Upper lobe of left lung (tissue), 6 donors: Measurements from ENCODE around the gene GRIA3. TPM values are rescaled to one million over a fixed set of nuclear protein-coding genes. Genes with fewer than 3 reads are reported as not detected.

Experiments used
- ATAC-seq, 2 donors: fragments of 200-7000 bp; cut with Tn5 transposase; one replicate each; pipeline ENCODE4 v1.9.1; 2022; ENCODE audit warnings: mild to moderate bottlenecking in 2 of 2, moderate library complexity in 2 of 2; ENCODE audit not compliant: low FRiP score in 2 of 2
- DNase-seq, 2 donors: peaks; one replicate each; pipeline ENCODE4 v3.0.0-alpha.2; 2019 to 2020
- H3K27ac ChIP-seq, 4 donors: fragments of 200-600 bp; sonication (generic); one replicate each; pipeline ENCODE4 v1.5.1; 2016 to 2019
- H3K27me3 ChIP-seq, 4 donors: fragments of 200-600 bp; sonication (generic); one replicate each; pipeline ENCODE4 v1.5.1; 2017 to 2019
- H3K36me3 ChIP-seq, 4 donors: fragments of 200-600 bp; sonication (generic); one replicate each; pipeline ENCODE4 v1.5.1; 2016 to 2019
- H3K4me1 ChIP-seq, 4 donors: fragments of 200-600 bp; sonication (generic); one replicate each; pipeline ENCODE4 v1.5.1; 2018 to 2019
- H3K4me3 ChIP-seq, 4 donors: fragments of 200-600 bp; sonication (generic); one replicate each; pipeline ENCODE4 v1.5.1; 2017 to 2019; ENCODE audit warnings: mild to moderate bottlenecking in 2 of 4, moderate library complexity in 1 of 4
- H3K9me3 ChIP-seq, 4 donors: fragments of 200-600 bp; sonication (generic); one replicate each; pipeline ENCODE4 v1.5.1; 2018 to 2019
- CTCF ChIP-seq, 6 experiments: fragments of 450-650 bp in 4 of 6; fragments of 200-600 bp in 2 of 6; sonication (generic) in 2 of 6; IDR thresholded peaks; one replicate each; pipeline ENCODE4 v1.5.1; 2016 to 2019; ENCODE audit warnings: antibody characterized with exemption in 6 of 6
- EP300 ChIP-seq, 4 donors: sonication (generic); formaldehyde crosslinking; IDR thresholded peaks; one replicate each; pipeline ENCODE4 v1.5.1; 2017; ENCODE audit warnings: antibody characterized with exemption in 4 of 4, control low read depth in 2 of 4
- POLR2A ChIP-seq, 4 donors: fragments of 450-650 bp; IDR thresholded peaks; one replicate each; pipeline ENCODE4 v1.5.1; 2016 to 2017; ENCODE audit warnings: antibody characterized with exemption in 4 of 4, mild to moderate bottlenecking in 2 of 4
- POLR2AphosphoS5 ChIP-seq, 2 donors: sonication (generic); formaldehyde crosslinking; IDR thresholded peaks; one replicate each; pipeline ENCODE4 v1.5.1; 2017; ENCODE audit warnings: antibody characterized with exemption in 2 of 2
- WGBS, 2 donors: methylation state at CpG; one replicate each; pipeline ENCODE4 v1.1.5; 2017 to 2018; 5-methylcytosine and 5-hydroxymethylcytosine counted together
- total RNA-seq, 6 donors: library from RNA; depleted of rRNA in 4 of 6; stranded (reverse); fragments of >200 nt in 4 of 6; gene quantifications; one replicate each; pipeline versions ENCODE4 v1.1.0 to v1.2.1, GENCODE V29; 2016 to 2021
- donor health status: DM: no; HTN: no; CAD: no; lungs with moderate emphysema.
- donor health status: DM: no; HTN: yes; CAD: no; lungs with severe emphysema.

GRIA3 gene
- total RNA-seq, 6 donors from 2014 or later, result under 0.01 to 0.57 (median 0.29) TPM; not detected in 3

GRCh38 chrX:123271902-123272301 lies 87.8 kb downstream of the GRIA3 start:
- Histone ChIP-seq H3K9me3 (no peaks in the 10 kb centered on the region), H3K27ac (no peak overlapping the region)
- ATAC-seq, result no peak

GRCh38 chrX:123272630-123273029 lies 88.6 kb downstream of the GRIA3 start:
- 59 to 75% methylated on average over 2 to 4 of the region's 4 CpGs for WGBS, 2 donors
- no peaks in the 10 kb centered on the region for H3K36me3 ChIP-seq
- H3K9me3 ChIP-seq, result no peaks in the 10 kb centered on the region
- TF ChIP-seq POLR2A (IDR thresholded peaks at IDR 0.05), result no peak
- no peak for TF ChIP-seq POLR2AphosphoS5 (IDR thresholded peaks at IDR 0.05)
- no peak for TF ChIP-seq CTCF (IDR thresholded peaks at IDR 0.05)
- no peak for TF ChIP-seq EP300 (IDR thresholded peaks at IDR 0.05)
- no peaks in the 10 kb centered on the region for H3K4me1 ChIP-seq
- ATAC-seq (no peak), DNase-seq (no peak)
- no peak overlapping the region for H3K4me3 ChIP-seq
- no peak overlapping the region for H3K27ac ChIP-seq
- H3K27me3 ChIP-seq, result no peaks in the 10 kb centered on the region

More at GRCh38 chrX:123271902-123272301, 87.8 kb downstream of the GRIA3 start:
- H3K4me1 ChIP-seq, result no peaks in the 10 kb centered on the region
- DNase-seq, result no peak
- no peak overlapping the region for H3K4me3 ChIP-seq
- TF ChIP-seq POLR2AphosphoS5 (IDR thresholded peaks at IDR 0.05) (no peak), EP300 (IDR thresholded peaks at IDR 0.05) (no peak), POLR2A (IDR thresholded peaks at IDR 0.05) (no peak), CTCF (IDR thresholded peaks at IDR 0.05) (no peak)
- H3K36me3 ChIP-seq, result no peaks in the 10 kb centered on the region
- WGBS, 2 donors, result 46 to 80% methylated on average over 1 to 2 of the region's 2 CpGs
- H3K27me3 ChIP-seq, result no peaks in the 10 kb centered on the region

- no peak for TF ChIP-seq EP300 (IDR thresholded peaks at IDR 0.05)
- TF ChIP-seq POLR2A (IDR thresholded peaks at IDR 0.05), result no peak
- no peak for TF ChIP-seq CTCF (IDR thresholded peaks at IDR 0.05)
- no peak for TF ChIP-seq POLR2AphosphoS5 (IDR thresholded peaks at IDR 0.05)
- WGBS, 2 donors, result 90% methylated on average over 2 of the region's 2 CpGs
- Histone ChIP-seq H3K9me3 (no peaks in the 10 kb centered on the region), H3K4me1 (no peaks in the 10 kb centered on the region), H3K4me3 (no peak overlapping the region), H3K27me3 (no peaks in the 10 kb centered on the region), H3K27ac (no peak overlapping the region), H3K36me3 (no peaks in the 10 kb centered on the region)
- DNase-seq (no peak), ATAC-seq (no peak)
These were observed 90.7 kb downstream of the GRIA3 start for GRCh38 chrX:123274796-123275195.

GRCh38 chrX:123277347-123277746 lies 93.3 kb downstream of the GRIA3 start:
- H3K27me3 ChIP-seq, result no peaks in the 10 kb centered on the region
- no peaks in the 10 kb centered on the region for H3K36me3 ChIP-seq
- no peak overlapping the region for H3K4me3 ChIP-seq
- 45 to 53% methylated on average over 3 to 4 of the region's 4 CpGs for WGBS, 2 donors
- DNase-seq (no peak), ATAC-seq (no peak)
- no peaks in the 10 kb centered on the region for H3K9me3 ChIP-seq
- no peaks in the 10 kb centered on the region for H3K4me1 ChIP-seq
- H3K27ac ChIP-seq, result no peak overlapping the region
- TF ChIP-seq POLR2AphosphoS5 (IDR thresholded peaks at IDR 0.05) (no peak), POLR2A (IDR thresholded peaks at IDR 0.05) (no peak), CTCF (IDR thresholded peaks at IDR 0.05) (no peak), EP300 (IDR thresholded peaks at IDR 0.05) (no peak)

- H3K27me3 ChIP-seq, result no peaks in the 10 kb centered on the region
- no peak for ATAC-seq
- TF ChIP-seq POLR2AphosphoS5 (IDR thresholded peaks at IDR 0.05), result no peak
- no peak for TF ChIP-seq CTCF (IDR thresholded peaks at IDR 0.05)
- no peak for TF ChIP-seq EP300 (IDR thresholded peaks at IDR 0.05)
- TF ChIP-seq POLR2A (IDR thresholded peaks at IDR 0.05), result no peak
- no peak overlapping the region for H3K27ac ChIP-seq
- no peaks in the 10 kb centered on the region for H3K36me3 ChIP-seq
- no peak for DNase-seq
- H3K4me1 ChIP-seq, result no peaks in the 10 kb centered on the region
- H3K9me3 ChIP-seq, result no peaks in the 10 kb centered on the region
- 64 to 74% methylated on average over 3 of the region's 3 CpGs for WGBS, 2 donors
- H3K4me3 ChIP-seq, result no peak overlapping the region
These were observed 93.7 kb downstream of the GRIA3 start for GRCh38 chrX:123277821-123278220.
